Measurements from ENCODE around the gene EML1.
A peak's percentile ranks its signal among the peaks of the same experiment; 100 is the strongest.

EML1 gene, protein sequence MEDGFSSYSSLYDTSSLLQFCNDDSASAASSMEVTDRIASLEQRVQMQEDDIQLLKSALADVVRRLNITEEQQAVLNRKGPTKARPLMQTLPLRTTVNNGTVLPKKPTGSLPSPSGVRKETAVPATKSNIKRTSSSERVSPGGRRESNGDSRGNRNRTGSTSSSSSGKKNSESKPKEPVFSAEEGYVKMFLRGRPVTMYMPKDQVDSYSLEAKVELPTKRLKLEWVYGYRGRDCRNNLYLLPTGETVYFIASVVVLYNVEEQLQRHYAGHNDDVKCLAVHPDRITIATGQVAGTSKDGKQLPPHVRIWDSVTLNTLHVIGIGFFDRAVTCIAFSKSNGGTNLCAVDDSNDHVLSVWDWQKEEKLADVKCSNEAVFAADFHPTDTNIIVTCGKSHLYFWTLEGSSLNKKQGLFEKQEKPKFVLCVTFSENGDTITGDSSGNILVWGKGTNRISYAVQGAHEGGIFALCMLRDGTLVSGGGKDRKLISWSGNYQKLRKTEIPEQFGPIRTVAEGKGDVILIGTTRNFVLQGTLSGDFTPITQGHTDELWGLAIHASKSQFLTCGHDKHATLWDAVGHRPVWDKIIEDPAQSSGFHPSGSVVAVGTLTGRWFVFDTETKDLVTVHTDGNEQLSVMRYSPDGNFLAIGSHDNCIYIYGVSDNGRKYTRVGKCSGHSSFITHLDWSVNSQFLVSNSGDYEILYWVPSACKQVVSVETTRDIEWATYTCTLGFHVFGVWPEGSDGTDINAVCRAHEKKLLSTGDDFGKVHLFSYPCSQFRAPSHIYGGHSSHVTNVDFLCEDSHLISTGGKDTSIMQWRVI

DNA sequence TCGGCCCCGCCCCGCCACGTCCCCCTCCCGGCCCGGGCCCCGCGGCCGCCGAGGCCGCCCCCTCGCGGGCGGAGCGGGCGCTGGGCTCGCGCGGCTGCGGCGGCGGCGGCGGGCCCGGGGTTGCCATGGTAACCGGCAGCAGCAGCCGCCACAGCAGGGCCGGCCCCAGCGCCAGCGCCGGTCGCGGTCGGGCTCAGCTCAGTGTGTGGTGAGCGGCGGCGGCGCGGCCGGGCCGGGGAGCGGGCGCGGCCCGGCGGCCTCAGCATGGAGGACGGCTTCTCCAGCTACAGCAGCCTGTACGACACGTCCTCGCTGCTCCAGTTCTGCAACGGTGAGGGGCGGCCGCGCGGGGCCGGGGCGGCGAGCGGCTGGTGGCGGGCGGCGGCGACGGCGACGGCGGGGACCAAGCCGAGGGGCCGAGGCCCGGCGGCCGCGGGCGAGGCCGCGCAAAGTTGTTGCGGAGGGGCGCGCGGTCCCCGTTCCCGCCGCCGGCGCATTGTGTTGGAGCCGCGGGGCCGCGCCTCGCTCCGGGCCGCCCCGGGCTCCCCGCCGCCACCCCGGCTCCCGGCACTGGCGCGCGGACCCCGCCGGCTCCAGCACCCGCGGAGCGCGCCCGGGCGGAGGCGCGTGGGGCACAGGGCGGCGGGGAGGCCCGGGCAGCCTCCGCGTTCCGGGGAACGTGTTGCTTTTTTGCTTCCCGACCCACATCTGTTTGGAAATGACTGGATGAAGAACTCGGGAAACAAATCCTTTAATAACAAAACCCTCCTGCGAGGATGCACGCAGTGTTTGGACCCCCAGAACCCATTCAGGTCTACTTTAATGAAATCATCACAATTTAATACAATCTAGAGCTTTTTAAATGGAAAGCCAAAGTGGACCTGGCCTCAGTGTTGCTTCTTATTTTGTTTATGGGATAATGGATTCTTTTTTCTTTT, at the start of gene EML1:
Gene EML1 (plus strand): TSS at position 201 of the 938 bp plus-strand sequence. CDS start 64 bp downstream, at position 265.
- DNase-seq (ENCODE audit: low read depth in 1 of 2, low spot score in 1 of 2), result peak; percentile 47 to 66

DNA sequence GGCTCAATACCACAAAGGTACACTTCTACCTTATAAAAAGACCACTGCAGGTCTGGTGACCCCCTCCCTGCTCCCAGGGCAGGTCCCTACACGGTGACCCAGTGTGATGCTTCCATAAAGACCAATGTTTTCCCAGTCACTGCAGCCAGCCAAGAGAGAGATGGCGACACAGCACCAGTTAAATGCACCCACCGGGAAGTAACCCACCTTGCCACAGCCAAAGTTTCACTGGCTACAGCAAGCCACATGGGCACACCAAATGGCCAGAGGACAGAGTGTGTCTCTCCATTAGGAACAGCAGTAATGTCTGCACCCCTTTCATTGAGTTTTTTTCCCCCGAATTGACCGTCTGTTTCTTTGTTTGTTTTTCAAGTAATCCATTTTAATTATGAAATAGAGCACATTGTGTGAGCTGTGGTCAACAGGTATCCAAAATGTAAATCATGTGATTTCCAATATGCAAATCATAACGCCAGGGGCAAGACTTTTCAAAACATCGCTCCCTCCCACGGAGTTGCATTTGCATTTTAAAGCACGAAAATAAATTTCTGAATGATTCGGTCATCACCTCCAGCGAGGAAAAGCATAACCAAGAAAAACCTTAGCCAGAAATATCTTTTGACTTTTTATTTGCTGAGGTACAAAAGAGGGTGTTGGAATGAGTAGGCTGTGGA, 48.9 kb upstream of the EML1 start:
- no peak for DNase-seq (ENCODE audit: low read depth in 1 of 2, low spot score in 1 of 2)

DNA sequence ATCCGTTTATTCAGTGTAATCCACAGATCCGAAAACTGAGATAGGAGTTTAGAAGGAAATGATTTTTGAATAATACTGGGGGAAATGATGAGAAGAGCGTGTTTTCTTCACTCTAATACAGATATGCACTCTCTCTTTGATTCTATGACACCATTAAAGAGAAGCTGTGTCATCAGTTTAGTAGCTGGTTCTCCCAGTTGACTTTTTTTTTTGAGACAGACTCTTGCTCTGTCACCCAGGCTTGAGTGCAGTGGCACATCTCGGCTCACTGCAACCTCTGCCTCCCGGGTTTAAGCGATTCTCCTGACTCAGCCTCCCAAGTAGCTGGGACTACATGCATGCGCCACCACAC, 48.4 kb upstream of the EML1 start:
- no peak for DNase-seq (ENCODE audit: low read depth in 1 of 2, low spot score in 1 of 2)

DNA sequence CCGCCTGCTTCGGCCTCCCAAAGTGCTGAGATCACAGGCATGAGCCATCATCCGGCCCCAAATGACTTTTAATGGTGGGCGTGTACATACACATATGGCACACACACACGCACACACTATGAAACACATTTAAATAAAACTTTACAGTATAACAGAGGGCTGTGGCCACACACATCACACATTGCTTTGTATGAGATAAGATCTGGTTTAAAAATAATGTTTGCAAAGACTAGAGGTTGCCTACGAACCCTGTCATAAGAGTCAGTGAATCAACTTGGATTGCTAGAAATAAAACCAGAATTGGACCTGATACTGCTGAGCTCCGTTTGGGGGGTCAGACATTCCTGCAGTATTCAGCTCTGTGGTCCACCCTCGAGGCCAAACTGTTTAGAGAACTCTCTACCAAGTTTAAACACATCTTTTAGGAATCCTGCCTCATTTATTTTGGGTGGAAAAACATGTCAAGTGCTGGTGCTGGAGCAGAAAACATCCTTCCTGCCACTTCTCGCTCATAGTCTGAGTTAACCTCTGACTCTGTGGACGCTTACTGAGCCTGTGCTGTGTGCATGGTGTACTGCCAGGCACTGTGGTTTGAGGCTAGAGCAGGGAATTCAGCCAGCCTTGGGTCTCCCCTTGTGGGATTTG, 47.8 kb upstream of the EML1 start:
- no peak for DNase-seq (ENCODE audit: low read depth in 1 of 2, low spot score in 1 of 2)

DNA sequence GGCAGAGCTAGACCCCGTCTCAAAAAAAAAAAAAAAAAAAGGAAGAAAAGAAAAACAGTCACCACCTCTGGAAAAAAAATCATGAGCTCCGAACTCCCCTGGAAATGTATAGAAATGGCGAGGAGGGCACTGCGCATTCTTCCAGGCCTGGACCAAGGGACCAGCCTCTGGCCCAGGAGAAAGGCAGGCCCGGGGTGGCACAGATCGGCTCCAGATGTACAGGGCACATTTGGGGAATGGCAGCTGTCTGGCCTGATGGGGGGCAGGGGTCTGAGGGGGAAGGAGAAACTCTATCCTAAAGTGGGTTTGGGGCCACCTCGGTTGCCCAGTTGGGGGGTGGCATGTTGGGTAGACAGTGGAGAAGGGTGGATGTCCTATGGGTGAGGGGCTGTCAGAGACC, 46.0 kb upstream of the EML1 start:
- no peak for DNase-seq (ENCODE audit: low read depth in 1 of 2, low spot score in 1 of 2)

DNA sequence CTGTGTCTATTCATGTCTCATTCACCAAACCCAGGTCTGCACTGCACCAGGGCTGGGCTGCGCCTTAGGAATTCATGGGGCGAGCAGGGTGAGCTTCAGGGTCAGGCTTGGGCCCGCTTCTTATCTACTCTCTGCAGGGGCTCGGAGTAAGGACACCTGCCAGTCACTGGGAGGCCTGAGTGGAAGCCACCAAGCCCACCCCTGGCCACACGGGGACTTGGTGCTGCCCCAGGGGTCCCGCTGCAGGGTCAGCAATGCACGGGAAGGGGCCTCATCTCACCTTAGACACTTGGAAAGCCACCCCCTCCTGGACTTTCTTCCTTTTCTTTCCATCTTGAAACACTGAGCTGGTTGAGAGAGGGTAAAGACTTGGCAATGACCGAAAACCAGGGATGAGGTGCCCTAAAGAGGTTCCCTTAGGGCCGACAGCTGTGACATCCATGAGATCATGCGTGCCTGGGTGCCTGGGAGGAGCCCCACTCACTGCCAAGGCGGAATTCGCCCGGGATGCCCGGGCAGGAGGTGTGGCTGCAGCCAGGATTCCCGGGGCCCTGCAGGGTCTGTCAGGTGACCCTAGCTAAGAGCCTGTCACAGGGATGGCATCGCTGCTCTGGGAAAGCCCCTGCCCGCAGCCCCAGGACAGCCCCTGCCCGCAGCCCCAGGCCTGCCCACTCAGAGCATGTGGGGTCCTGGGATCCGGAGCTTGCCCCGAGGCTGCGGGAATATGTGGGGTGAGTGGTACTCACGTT, 45.5 kb upstream of the EML1 start:
- no peak for DNase-seq (ENCODE audit: low read depth in 1 of 2, low spot score in 1 of 2)

DNA sequence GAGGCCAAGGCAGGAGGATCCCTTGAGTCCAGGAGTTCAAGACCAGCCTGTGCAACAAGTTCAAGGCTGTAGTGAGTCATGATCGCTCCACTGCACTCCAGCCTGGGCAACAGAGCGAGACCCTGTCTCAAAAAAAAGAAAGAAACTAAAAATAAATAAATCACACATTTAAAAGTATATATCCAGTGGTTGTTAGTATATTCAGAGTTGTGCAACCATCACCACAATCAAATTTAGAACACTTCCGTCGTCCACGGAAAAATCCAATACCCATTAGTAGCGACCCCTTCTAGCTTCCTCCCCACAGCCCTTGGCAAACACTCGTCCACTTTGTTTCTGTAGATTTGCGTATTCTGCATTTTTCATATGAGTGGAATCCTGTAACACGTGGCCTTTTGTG, 44.7 kb upstream of the EML1 start:
- no peak for DNase-seq (ENCODE audit: low read depth in 1 of 2, low spot score in 1 of 2)

DNA sequence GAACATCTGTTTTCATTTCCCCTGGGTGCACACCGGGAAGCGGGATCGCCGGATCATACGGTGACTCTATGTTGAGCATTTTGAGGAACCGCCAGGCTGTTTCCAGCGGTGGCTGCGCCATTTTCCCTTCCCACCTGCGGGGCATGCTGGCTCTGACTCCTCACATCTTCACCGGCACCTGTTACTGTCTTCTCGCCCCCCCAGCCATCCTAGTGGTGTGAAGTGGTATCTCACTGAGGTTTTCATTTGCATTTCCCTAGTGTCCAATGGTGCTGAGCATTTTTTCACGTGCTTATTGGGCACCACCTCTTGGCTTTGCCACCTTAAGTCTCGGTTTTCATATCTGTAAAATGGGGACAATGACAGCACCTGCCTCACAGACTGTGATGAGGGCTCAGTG, 44.1 kb upstream of the EML1 start:
- no peak for DNase-seq (ENCODE audit: low read depth in 1 of 2, low spot score in 1 of 2)

DNA sequence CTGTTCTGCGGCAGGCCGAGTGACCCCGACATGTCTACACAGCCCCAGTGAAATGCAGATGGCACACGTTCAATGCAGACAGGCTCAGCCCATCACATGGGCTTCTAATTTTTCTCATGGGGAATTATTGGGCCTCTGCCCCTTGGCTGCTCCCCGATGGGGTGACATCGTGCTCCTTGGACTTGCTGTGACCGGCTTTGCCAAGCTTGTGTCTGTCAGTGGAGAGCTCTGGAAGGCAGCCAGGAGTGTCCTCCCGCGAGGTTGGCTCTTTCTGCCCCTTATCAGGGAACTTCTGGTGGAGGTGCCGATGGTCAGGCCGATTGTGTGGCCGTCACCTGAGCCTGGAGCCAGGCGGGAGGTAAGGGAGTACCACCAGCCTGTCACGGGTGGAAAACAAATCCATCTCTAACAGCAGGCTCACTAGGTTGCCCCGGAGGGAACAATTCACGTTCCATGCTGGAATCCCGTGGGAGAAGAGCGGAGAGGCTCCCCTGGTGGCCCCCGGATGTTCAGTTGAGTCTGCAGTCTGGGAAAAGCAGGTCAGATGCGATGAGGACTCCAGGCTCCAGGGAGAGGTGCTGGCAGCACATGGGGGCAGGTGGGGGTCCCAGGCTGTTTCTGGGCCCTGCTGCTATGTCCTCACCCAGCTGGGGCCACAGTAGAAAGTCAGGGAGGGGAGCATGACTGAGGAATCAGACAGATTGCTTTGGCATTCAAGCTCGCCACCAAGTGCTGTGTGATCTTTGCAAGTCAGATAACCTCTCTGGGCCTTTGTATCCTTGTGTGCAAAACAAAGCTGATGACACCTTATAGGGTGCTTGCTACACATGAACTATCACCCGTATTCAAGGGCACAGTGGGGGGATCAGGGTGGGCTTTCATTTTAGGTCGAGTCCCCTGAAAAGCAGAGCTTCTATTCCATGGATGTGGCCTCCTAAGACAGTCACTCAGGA, 43.2 kb upstream of the EML1 start:
- DNase-seq (ENCODE audit: low read depth in 1 of 2, low spot score in 1 of 2), result no peak

DNA sequence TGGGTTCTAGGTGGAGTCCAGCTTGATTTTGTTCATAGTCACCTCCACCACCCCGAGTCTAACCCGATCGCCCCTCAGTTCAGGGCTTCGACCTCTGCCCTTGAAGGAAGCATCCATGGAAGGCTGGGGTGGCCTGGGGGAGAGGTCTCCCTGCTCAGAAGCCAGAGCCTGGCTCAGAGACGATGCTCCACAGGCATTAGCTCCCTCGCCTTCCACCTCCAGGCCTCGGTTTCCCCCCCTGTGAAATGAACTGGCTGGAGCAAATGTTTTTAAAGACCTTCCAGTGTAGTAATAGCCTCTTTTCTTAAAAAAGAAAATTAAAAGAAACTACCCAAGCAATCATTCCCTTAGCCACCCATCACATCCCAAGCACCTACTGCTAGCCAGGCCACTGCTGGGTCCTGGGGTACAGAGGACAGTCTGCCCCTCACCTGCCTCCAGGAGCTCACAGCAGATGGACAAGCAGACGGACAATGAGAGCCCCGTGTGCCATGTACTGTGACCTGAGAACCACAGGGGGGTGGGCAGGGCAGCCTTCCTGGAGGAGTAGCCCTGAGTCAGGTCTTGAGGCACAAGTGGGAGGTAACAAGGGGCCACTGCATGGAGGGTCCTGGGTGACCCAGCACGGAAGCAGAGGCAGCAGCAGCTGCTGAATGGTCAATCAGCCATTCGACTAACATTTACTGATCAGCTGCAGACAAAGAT, 42.3 kb upstream of the EML1 start:
- DNase-seq (ENCODE audit: low read depth in 1 of 2, low spot score in 1 of 2), result no peak

DNA sequence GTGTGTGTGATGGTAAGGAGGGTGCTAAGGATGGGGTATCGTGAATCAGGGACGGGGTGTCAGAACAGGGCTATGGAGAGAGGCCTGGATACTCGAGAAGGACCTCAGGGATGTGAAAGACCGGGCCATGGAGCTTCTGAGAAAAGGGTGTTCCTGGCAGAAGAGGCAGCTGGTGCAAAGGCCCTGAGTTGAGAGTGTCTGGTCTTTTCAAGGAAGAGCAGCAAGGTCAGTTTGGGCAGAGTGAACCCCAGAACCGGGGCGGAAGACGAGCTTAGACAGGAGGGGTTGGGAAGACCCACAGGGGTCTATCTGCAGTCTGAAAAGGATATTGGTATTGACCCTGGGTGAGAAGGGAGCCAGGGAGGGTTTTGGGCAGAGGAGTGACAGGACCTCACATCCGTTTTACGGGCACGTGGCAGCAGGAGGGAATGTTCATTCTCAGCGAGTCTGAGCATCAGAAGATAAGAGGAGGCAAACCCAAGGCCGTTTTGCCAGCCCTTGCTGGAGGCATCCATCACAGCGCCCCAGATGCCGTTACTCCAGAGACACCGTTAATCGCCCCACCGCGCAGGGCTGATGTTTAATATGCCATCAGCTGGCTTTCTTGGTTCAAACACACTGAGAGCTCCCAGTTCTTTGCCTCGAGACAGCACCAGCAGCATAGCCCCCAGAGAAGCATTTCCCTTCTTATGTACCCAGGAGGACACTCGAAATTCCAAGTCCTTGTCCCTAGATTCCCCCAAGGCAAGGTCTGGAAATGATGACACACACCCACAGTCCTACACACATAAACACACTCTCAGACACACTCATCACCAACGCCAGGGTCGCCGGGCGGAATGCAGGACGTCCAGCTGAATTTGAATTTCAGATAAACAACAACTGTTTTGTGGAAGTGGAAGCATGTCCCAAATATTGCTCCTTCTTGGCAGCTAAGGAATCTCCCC, 41.4 kb upstream of the EML1 start:
- DNase-seq (ENCODE audit: low read depth in 1 of 2, low spot score in 1 of 2), result no peak

DNA sequence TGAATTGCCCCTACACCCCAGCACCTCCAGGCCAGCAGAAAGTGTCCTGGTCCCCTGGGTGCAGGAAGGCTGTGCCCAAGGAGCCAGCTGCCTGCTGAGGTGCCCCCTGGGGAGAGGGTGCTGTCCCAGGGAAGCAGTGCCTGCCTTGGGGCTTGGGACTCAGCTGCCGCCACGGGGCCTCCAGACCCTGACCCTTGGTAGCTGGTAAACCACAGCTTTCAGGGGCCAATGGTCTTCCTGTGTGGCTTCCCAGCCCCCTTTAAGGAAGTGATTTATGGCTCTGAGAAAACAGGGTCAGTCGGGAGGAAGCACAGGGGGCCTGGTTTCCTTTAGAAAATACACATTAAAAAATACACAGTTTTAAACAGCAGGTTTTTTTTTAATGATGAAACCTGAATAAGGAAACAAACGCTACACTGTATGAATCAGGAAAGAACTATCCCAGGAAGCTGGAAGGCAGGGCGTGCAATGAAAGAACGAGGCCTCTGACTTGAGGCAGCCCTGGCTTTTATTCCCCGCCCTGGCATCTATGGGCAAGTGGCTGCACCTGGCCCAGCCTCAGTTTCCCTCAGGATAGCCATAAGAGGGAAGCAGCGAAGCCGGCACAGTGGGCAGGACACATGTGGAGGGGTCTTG, 40.6 kb upstream of the EML1 start:
- DNase-seq (ENCODE audit: low read depth in 1 of 2, low spot score in 1 of 2), result no peak

DNA sequence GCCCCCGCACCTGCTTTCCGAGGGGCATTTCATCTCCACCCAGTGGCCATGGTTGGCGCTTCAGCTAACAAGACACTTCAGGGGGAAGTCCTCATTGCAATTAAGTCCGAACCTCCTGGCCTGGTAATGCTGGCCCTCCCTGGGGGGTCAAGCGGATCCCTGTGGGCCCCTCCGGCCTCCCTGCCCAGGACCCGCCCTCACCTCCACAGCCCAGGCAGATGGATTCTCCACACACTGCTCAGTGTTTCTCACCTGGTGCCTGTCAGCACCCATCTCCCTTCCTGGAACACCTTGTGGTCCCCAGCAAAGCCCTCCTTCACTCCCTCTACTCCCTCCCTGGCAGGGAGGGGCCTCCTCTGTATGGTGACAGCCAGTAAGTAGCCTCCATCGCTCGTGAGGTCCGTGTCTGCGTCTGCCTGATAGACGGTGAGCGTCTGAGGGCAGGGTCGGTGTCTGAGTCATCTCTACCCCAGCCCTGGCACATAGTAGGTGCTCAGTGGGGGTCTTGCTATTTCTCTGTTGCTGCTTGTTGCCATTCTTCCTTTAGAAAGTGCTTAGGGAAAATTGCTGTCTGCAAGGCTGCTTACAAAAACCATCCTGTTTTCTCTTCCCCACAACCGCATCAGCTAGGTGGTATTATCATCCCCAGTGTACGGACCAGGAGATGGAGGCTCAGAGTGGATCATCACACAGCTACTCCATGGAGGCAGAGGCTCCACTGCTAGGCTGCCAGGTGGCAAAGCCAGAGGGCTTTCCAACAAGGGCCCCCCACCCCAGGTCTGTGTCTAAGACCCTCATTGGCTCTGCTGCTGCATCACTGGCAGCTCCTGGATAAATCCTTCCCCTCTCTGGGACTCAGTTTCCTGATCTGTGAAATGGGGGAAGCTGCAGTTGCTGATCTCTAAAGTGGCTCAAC, 39.7 kb upstream of the EML1 start:
- DNase-seq (ENCODE audit: low read depth in 1 of 2, low spot score in 1 of 2), result no peak

DNA sequence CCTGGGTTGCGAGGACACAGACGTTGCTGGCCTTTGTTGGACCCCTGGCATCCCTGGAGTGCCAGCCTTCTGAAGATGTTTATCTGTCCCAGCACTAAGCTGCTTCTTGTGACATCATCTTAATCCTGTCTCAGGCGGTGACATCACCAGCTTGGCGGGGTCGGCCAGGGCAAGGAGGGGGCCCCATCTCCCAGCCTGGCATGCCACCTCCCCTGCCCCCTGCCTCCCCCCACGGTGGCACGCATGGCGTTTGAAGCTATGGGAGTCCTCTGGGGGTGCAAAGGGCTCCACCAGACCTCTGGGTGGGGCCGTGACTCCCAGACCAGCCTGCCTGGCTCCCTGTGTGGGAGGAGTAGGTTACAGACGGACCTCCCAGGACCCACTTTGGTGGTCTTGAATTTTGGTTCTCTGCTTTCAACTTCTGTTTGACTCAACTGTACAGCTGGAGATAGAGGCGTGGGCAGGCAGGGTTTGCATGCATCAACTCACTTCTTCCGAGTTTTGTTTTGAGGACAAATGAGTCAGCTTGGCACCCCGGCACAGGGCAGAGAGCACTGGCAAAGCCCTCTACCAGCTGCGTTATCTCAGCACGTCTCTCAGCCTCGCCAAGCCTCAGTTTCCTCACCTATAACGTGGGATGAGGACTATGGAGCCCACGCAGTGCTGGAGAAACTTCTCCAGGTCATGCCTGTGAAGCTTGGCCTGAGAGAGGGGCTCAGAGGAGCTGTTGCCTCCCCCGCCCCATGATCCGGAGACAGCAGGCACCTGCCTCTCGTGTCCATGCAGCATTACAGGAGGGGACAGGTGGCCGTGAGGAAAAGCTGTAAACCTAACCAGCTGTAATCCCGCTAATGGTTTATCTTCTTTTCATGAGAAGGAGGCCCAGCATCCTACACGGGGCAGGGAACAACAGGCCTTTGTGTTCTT, 38.8 kb upstream of the EML1 start:
- DNase-seq (ENCODE audit: low read depth in 1 of 2, low spot score in 1 of 2), result no peak
